ENCODE measurements around the gene MYOD1.

DNA sequence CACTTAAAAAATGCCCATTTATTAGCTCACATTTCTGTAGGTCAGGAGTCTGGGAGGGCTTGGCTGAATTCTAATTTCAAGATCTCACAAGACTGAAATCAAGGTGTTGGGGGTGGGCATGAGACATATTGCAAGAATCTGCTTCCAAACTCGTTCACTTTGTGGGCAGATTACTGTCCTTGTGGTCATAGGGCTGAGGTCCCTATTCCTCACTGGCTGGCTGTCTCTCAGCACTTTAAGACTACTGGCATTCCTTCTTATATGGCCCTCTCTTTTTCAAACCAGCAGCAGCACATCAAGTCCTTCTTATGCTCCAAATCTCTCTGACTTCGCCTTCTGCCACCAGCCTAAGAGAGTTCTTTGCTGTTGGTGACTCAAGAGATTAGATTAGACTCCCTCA lies 27.8 kb upstream of the MYOD1 start:
- TF ChIP-seq CTCF (conservative IDR thresholded peaks at IDR 0.05; ENCODE audit: low read length) (no peak), EZH2phosphoT487 (IDR thresholded peaks at IDR 0.05; ENCODE audit: borderline replicate concordance, low read depth, low read length) (no peak)
